Measurements from ENCODE around the gene PEX1.
A peak's percentile ranks its signal among the peaks of the same experiment; 100 is the strongest.

The PEX1 gene

DNA sequence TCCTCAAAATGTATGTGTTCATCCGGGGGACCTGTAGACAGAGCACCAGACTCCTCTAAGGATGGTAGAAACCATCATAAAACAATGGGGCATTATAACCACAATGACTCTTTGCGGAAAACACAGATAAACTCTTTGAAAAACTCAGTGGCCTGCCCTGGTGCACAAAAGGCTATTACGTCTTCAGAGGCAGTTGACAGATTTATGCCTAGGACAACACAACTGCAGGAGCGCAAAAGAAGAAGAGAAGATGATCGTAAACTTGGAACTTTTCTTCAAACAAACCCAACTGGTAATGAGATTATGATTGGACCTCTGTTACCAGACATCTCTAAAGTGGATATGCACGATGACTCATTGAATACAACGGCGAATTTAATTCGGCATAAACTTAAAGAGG, 6.3 kb upstream of the PEX1 start:
- peaks cover 57% of the 10 kb centered on the region for H3K36me3 ChIP-seq (ENCODE audit: insufficient read depth, low read length)
- H3K9me3 ChIP-seq (ENCODE audit: insufficient read depth, low read depth, low read length), result no peaks in the 10 kb centered on the region

DNA sequence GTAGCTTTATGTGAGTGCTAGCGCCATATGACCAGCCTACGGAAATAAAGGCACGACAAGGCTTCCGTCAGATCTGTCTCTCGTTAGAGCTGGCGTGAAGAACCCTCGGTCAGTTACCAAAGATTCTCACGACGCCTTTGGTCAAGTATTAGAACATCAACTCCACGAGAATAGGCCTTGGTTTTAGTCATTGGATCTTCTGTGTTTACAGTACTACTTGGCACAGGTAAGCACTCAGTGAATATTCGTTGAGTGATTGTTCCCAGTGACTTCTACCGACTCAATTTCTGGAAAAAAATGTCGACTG, 591 bp upstream of the PEX1 start:
- Histone ChIP-seq H3K4me2 (ENCODE audit: low read depth, low read length, poor library complexity, severe bottlenecking) (peak overlapping the region; percentile 87), H4K20me1 (ENCODE audit: insufficient read depth, low read length, poor library complexity, severe bottlenecking) (peaks cover 13% of the 10 kb centered on the region), H3K27me3 (ENCODE audit: insufficient read depth, low read length, poor library complexity, severe bottlenecking) (no peaks in the 10 kb centered on the region), H3K4me3 (ENCODE audit: low read length, poor library complexity, severe bottlenecking) (peak overlapping the region; percentile 93), H3K36me3 (ENCODE audit: insufficient read depth, low read length) (peaks cover 22% of the 10 kb centered on the region), H3K79me2 (ENCODE audit: insufficient read depth, low read length) (peaks cover 74% of the 10 kb centered on the region), H2AFZ (ENCODE audit: low read length) (peak overlapping the region; percentile 91), H3K9me2 (replicated peaks; ENCODE audit: low read depth, low read length) (no peaks in the 10 kb centered on the region), H3K9ac (ENCODE audit: low read depth, low read length, poor library complexity, severe bottlenecking) (peak overlapping the region; percentile 78), H3K9me3 (ENCODE audit: insufficient read depth, low read depth, low read length) (no peaks in the 10 kb centered on the region), H3K4me1 (ENCODE audit: insufficient read depth, low read length, poor library complexity, severe bottlenecking) (peaks cover 24% of the 10 kb centered on the region), H3F3A (ENCODE audit: low read depth) (no peaks in the 10 kb centered on the region)
- TF ChIP-seq EZH2phosphoT487 (IDR thresholded peaks at IDR 0.05; ENCODE audit: borderline replicate concordance), result no peak
- TF ChIP-seq, protein P1, sequence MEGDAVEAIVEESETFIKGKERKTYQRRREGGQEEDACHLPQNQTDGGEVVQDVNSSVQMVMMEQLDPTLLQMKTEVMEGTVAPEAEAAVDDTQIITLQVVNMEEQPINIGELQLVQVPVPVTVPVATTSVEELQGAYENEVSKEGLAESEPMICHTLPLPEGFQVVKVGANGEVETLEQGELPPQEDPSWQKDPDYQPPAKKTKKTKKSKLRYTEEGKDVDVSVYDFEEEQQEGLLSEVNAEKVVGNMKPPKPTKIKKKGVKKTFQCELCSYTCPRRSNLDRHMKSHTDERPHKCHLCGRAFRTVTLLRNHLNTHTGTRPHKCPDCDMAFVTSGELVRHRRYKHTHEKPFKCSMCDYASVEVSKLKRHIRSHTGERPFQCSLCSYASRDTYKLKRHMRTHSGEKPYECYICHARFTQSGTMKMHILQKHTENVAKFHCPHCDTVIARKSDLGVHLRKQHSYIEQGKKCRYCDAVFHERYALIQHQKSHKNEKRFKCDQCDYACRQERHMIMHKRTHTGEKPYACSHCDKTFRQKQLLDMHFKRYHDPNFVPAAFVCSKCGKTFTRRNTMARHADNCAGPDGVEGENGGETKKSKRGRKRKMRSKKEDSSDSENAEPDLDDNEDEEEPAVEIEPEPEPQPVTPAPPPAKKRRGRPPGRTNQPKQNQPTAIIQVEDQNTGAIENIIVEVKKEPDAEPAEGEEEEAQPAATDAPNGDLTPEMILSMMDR (conservative IDR thresholded peaks at IDR 0.05; ENCODE audit: low read length), result no peak

More for the DNA sequence above, 6.3 kb upstream of the PEX1 start:
- Histone ChIP-seq H3K4me1 (ENCODE audit: insufficient read depth, low read length, poor library complexity, severe bottlenecking) (peaks cover 20% of the 10 kb centered on the region), H3K4me3 (ENCODE audit: low read length, poor library complexity, severe bottlenecking) (peak overlapping the region; percentile 47), H3F3A (ENCODE audit: low read depth) (no peaks in the 10 kb centered on the region), H3K79me2 (ENCODE audit: insufficient read depth, low read length) (peaks cover 34% of the 10 kb centered on the region), H4K20me1 (ENCODE audit: insufficient read depth, low read length, poor library complexity, severe bottlenecking) (peaks cover 2% of the 10 kb centered on the region), H3K9me2 (replicated peaks; ENCODE audit: low read depth, low read length) (no peaks in the 10 kb centered on the region), H3K4me2 (ENCODE audit: low read depth, low read length, poor library complexity, severe bottlenecking) (peak overlapping the region; percentile 77), H3K9ac (ENCODE audit: low read depth, low read length, poor library complexity, severe bottlenecking) (peak overlapping the region; percentile 18), H3K27me3 (ENCODE audit: insufficient read depth, low read length, poor library complexity, severe bottlenecking) (no peaks in the 10 kb centered on the region), H2AFZ (ENCODE audit: low read length) (no peak overlapping the region)
- TF ChIP-seq, protein P1 (conservative IDR thresholded peaks at IDR 0.05; ENCODE audit: low read length), result no peak
- no peak for TF ChIP-seq EZH2phosphoT487 (IDR thresholded peaks at IDR 0.05; ENCODE audit: borderline replicate concordance)

DNA sequence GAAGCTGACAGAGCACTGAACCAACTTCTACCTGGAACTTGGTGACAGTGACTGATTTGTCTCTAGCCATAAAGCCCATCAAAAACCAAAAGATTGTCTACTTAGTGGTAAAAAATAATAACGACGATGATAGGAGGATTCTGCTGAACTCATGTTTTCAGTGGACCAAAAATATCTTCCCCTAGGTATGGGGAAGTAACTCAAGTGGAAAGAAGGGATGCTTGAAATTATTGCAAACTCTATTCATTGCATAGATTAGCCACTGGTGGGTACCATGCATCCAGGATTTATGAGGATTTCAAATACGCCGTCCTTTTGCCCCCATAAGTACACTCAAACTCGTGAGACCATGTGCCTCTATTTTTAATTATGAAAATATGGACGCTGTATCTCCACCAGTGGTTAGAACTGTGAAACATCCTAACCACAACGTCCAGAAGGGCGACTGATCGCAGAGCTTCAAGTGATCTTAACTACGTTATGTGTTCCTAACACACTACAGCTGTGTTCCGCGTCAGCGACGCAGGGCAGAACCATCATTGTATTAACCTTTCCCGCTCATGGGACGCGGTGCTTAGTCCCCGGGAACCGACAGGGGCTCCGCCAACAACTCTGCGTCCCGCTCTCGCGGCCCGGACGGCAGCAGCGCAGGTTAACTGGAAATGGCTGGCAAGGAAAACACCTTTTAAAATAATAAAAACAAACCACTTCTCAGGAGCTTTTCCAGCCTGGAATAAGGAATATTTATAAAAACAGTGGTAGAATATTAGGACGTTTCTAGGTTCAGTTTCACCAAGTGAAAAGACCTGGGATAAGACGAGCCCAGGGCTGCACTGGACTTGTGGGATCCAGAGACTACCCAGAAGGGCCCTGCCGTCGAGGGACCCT, 776 bp downstream of the PEX1 start:
- TF ChIP-seq EZH2phosphoT487 (IDR thresholded peaks at IDR 0.05; ENCODE audit: borderline replicate concordance), result no peak

More for the DNA sequence above, 776 bp downstream of the PEX1 start:
- H3K79me2 ChIP-seq (ENCODE audit: insufficient read depth, low read length), result peaks cover 71% of the 10 kb centered on the region
- H3K9me2 ChIP-seq (replicated peaks; ENCODE audit: low read depth, low read length), result no peaks in the 10 kb centered on the region
- peak overlapping the region; percentile 82 for H3K9ac ChIP-seq (ENCODE audit: low read depth, low read length, poor library complexity, severe bottlenecking)
- H3K4me1 ChIP-seq (ENCODE audit: insufficient read depth, low read length, poor library complexity, severe bottlenecking), result peaks cover 24% of the 10 kb centered on the region
- H2AFZ ChIP-seq (ENCODE audit: low read length), result peak overlapping the region; percentile 89
- peak overlapping the region; percentile 94 for H3K4me2 ChIP-seq (ENCODE audit: low read depth, low read length, poor library complexity, severe bottlenecking)
- H3K27me3 ChIP-seq (ENCODE audit: insufficient read depth, low read length, poor library complexity, severe bottlenecking), result no peaks in the 10 kb centered on the region
- no peaks in the 10 kb centered on the region for H3K9me3 ChIP-seq (ENCODE audit: insufficient read depth, low read depth, low read length)
- H3K4me3 ChIP-seq (ENCODE audit: low read length, poor library complexity, severe bottlenecking), result peak overlapping the region; percentile 89
- H3K36me3 ChIP-seq (ENCODE audit: insufficient read depth, low read length), result peaks cover 11% of the 10 kb centered on the region; the same call in 1 of the 2 replicates
- peaks cover 13% of the 10 kb centered on the region for H4K20me1 ChIP-seq (ENCODE audit: insufficient read depth, low read length, poor library complexity, severe bottlenecking)
- no peaks in the 10 kb centered on the region for H3F3A ChIP-seq (ENCODE audit: low read depth)

Measured in Loucy (cell line).